ENCODE data around the gene SH3RF3. TPM values are rescaled to one million over a fixed set of nuclear protein-coding genes. Genes with fewer than 3 reads are reported as not detected.

The SH3RF3 gene
- total RNA-seq, 3 donors from 2014 or later = 3.2 to 5.6 (median 4.6) TPM

- H3K36me3 ChIP-seq = no peaks in the 10 kb centered on the region
- H3K4me3 ChIP-seq = no peak overlapping the region
- H3K27me3 ChIP-seq = no peaks in the 10 kb centered on the region
- H3K4me1 ChIP-seq = no peaks in the 10 kb centered on the region
- no peak overlapping the region for H3K27ac ChIP-seq
- no peak for DNase-seq (ENCODE audit: low spot score in 2 of 2)
- TF ChIP-seq POLR2AphosphoS5 (IDR thresholded peaks at IDR 0.05) (no peak), POLR2A (IDR thresholded peaks at IDR 0.05) (no peak), CTCF (IDR thresholded peaks at IDR 0.05) (no peak)
- peaks cover 0 to 9% of the 10 kb centered on the region in 2 donors for H3K9me3 ChIP-seq
- intact Hi-C loops (cut with DNase I; ENCODE audit: low total_unique reads) = no loop called here
Observed at GRCh38 chr2:109295781-109296117, 166.7 kb downstream of the SH3RF3 start.

DNA sequence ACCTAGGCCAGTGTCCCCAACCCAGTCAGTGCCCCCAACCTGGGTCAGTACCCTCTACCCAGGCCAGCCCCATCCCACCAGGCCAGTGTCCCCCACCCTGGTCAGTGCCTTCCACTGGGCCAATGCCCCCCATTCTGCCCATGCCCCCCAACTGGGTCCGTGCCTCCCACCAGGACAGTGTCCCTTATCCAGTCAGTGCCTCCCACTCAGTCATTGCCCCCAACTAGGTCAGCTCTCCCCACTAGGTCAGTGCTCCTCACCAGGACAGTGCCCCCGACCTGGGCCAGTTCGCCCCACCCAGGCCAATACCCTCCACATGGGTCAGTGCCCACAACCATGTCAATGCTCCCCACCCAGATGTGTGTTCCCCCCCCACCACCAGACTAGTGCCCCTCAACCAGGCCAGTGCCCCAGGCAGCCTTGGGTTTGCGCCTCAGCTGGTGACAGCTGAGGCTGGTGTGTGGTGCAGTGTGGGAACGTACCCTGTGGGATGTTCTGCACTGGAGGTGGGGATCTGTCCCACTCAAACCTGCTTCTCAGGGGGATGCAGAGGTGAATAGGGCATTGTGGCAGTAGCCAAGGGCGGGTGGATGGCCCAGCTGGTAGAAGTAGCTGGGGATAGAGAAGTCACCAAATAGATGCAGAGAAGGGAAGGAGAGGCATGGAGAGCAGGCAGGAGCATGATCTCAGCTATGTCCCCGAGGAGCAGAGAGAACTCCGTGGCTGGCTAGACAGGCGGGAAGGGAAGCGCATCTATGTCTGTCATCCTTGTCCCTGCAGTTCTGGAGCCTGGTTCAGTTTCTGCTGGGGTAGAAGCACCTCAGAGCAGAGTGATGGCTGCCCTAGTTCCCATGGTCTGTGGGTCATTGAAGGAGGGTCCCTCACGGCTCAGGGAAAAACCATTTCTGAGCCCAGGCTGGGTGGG, 168.8 kb downstream of the SH3RF3 start:
- DNase-seq (ENCODE audit: low spot score in 2 of 2) = no peak
- Histone ChIP-seq H3K36me3 (no peaks in the 10 kb centered on the region), H3K27me3 (no peaks in the 10 kb centered on the region), H3K27ac (no peak overlapping the region), H3K4me1 (no peaks in the 10 kb centered on the region), H3K4me3 (no peak overlapping the region), H3K9me3 (peaks cover 0 to 9% of the 10 kb centered on the region in 2 donors)
- TF ChIP-seq POLR2A (IDR thresholded peaks at IDR 0.05) = no peak
- intact Hi-C loops (cut with DNase I; ENCODE audit: low total_unique reads) = no loop called here

GRCh38 chr2:109298851-109299250, 169.8 kb downstream of the SH3RF3 start:
- Histone ChIP-seq H3K4me1 (no peaks in the 10 kb centered on the region), H3K9me3 (peaks cover 0 to 9% of the 10 kb centered on the region in 2 donors), H3K27ac (no peak overlapping the region), H3K36me3 (no peaks in the 10 kb centered on the region), H3K27me3 (no peaks in the 10 kb centered on the region), H3K4me3 (no peak overlapping the region)
- intact Hi-C loops (cut with DNase I; ENCODE audit: low total_unique reads) = no loop called here
- TF ChIP-seq POLR2AphosphoS5 (IDR thresholded peaks at IDR 0.05) (no peak), CTCF (IDR thresholded peaks at IDR 0.05) (no peak), POLR2A (IDR thresholded peaks at IDR 0.05) (no peak)
- no peak for DNase-seq (ENCODE audit: low spot score in 2 of 2)

DNA sequence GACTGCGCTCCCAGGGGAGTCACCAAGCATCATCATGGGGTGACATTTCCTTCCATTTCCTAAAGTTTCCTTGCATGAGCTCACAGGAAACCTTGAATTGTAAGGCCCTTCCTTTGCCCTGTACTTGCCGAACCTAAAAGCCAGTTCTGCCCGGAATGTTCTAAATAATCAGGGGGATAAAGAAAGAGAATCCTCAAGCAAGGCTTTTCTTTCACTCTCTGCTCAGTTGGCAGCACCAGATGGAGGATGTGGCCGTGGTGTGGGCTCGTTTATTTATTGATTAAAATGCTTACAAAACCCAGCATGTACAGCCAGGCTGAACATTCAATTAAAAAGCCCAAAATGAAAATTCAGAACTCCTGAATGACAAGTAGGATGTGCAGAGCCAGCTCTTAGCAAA, 170.5 kb downstream of the SH3RF3 start:
- Histone ChIP-seq H3K4me1 (no peaks in the 10 kb centered on the region), H3K4me3 (no peak overlapping the region), H3K27ac (no peak overlapping the region), H3K9me3 (peaks cover 0 to 2% of the 10 kb centered on the region in 2 donors), H3K27me3 (no peaks in the 10 kb centered on the region), H3K36me3 (no peaks in the 10 kb centered on the region)
- intact Hi-C loops (cut with DNase I; ENCODE audit: low total_unique reads) = no loop called here
- no peak for DNase-seq (ENCODE audit: low spot score in 2 of 2)
- TF ChIP-seq POLR2AphosphoS5 (IDR thresholded peaks at IDR 0.05) (no peak), CTCF (IDR thresholded peaks at IDR 0.05) (no peak), POLR2A (IDR thresholded peaks at IDR 0.05) (no peak)

GRCh38 chr2:109300582-109300981, 171.6 kb downstream of the SH3RF3 start:
- no peak overlapping the region for H3K27ac ChIP-seq
- intact Hi-C loops (cut with DNase I; ENCODE audit: low total_unique reads) = no loop called here
- DNase-seq (ENCODE audit: low spot score in 2 of 2) = no peak
- H3K4me1 ChIP-seq = no peaks in the 10 kb centered on the region
- H3K9me3 ChIP-seq = no peaks in the 10 kb centered on the region
- H3K4me3 ChIP-seq = no peak overlapping the region
- TF ChIP-seq POLR2AphosphoS5 (IDR thresholded peaks at IDR 0.05) (no peak), POLR2A (IDR thresholded peaks at IDR 0.05) (no peak), CTCF (IDR thresholded peaks at IDR 0.05) (no peak)
- H3K36me3 ChIP-seq = no peaks in the 10 kb centered on the region
- H3K27me3 ChIP-seq = no peaks in the 10 kb centered on the region

Data from breast epithelium (tissue), 4 donors.